Cardiac fibroblast (primary cell): ENCODE results near the gene THSD7A.

Experiments
- DNase-seq, 2 donors: peaks; one replicate each; pipeline versions ENCODE4 v3.0.0 to v3.0.0-alpha.2; 2010; ENCODE audit warnings: low read depth in 2 of 2
- H3K4me3 ChIP-seq, 2 donors: replicated peaks in 1 of 2; 1 replicate in 1 of 2; 2 replicates in 1 of 2; pipeline ENCODE4 v1.5.1; 2011; ENCODE audit warnings: low read depth in 2 of 2, low read length in 2 of 2, mild to moderate bottlenecking in 2 of 2, moderate library complexity in 1 of 2
- CTCF ChIP-seq: IDR thresholded peaks from one replicate; pipeline ENCODE4 v1.5.1; 2011; ENCODE audit warnings: low read depth, mild to moderate bottlenecking, low read length, inconsistent platforms

The THSD7A gene

GRCh38 chr7:11434366-11434765 is 397.6 kb downstream of the THSD7A start:
- H3K4me3 ChIP-seq = no peak overlapping the region
- no peak for TF ChIP-seq CTCF
- DNase-seq = no peak

DNA sequence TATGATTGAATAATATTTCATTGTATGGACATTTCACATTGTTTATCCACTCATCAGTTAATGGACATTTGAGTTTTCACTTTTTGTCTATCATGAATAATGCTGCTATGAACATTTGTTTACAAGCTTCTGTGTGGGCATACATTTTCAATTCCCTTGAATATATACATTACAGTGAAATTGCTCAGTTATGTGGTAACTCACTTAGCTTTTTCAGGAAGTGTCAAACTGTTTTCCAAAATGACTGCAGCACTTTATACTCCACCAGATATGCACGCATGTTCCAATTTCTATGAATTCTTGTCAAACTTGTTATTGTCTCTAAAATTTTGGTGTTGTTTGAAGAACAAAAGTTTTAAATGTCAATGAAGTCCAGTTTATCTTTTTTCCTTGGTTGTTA is 401.2 kb downstream of the THSD7A start:
- TF ChIP-seq CTCF = no peak
- no peak overlapping the region for H3K4me3 ChIP-seq

GRCh38 chr7:11430112-11430511 is 401.9 kb downstream of the THSD7A start:
- DNase-seq = no peak
- H3K4me3 ChIP-seq = no peak overlapping the region
- no peak for TF ChIP-seq CTCF

More for the DNA sequence above, 401.2 kb downstream of the THSD7A start:
- no peak for DNase-seq

- no peak for DNase-seq
- TF ChIP-seq CTCF = no peak
Observed at GRCh38 chr7:11428877-11429581, 403.0 kb downstream of the THSD7A start.

DNA sequence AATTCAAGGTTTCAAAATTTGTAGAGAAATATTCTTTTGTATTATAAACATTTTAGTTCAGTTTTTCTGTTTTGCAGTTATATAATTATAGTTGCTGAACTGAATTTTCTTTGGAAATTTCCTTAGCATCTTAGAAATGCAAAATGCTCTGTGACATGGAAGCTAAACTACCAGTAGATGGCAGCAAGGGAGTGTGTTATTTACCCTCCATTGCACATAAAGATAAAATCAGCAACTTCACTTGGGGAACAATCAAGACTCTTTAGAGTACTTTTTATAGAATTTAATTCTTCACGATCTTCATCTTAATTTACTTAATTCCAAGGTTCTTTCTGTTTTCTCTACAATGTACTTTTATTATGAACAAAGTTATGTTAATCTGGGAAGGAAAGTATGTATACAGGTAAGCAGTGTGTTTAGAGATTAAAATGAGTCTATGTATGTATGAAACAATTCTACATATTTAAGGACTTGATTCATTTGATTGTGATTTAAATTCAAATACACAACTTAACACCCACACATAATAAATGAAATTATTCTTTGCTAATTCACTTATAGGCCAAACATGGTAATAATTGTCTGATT is 404.2 kb downstream of the THSD7A start:
- DNase-seq = peak; percentile 86 to 87
- peak; percentile 74 for TF ChIP-seq CTCF
- no peak overlapping the region for H3K4me3 ChIP-seq

More at GRCh38 chr7:11428877-11429581, 403.0 kb downstream of the THSD7A start:
- no peak overlapping the region for H3K4me3 ChIP-seq

DNA sequence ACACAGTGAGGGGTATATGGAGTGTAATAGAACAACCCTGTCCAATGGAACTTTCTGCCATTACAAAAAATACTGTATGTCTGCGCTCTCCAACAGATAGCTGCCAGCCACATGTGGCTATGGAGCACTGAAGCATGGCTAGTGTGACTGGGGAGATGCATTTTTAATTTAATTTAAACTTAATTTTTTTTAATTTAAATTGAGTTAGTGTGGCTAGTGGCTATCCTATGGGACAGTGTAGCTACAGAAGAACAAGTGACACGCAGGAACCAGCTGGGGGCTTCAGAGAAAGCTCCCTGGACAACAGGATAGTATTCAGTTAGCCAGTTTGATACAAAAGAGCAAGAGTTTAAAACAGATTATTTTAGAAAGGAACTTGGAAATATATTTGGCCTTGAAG is 408.0 kb downstream of the THSD7A start:
- H3K4me3 ChIP-seq = no peak overlapping the region
- TF ChIP-seq CTCF = no peak
- no peak for DNase-seq
